ENCODE measurements around the gene IFNA16.
"Not testable (repeated sequence)": the region's sequence is repeated elsewhere in the genome, so short reads cannot be mapped to it uniquely, and the experiment has no call there.

IFNA16 gene

GRCh38 chr9:21194867-21195776, 22.0 kb downstream of the IFNA16 start:
- POLR2A ChIA-PET = interaction anchor here (0.6 kb wide), 1 partner anchor 265 kb away, joined by 3 read pairs; no protein-coding TSS in a partner anchor

GRCh38 chr9:21187487-21187886, 29.6 kb downstream of the IFNA16 start, which contains the start of gene IFNA4:
Gene IFNA4, minus strand, starts transcription at chr9:21187587. Its CDS starts 56 bp downstream, at chr9:21187531.
- WGBS (ENCODE audit: insufficient coverage) = no CpG with 5 or more reads among the region's 3 CpGs
- not testable (repeated sequence) for H3K27ac ChIP-seq (ENCODE audit: insufficient read depth in 1 of 2, low read depth in 1 of 2, low read length in 2 of 2, poor library complexity in 1 of 2, severe bottlenecking in 2 of 2)

More at GRCh38 chr9:21194867-21195776, 22.0 kb downstream of the IFNA16 start:
- H3K27ac ChIP-seq (ENCODE audit: insufficient read depth in 1 of 2, low read depth in 1 of 2, low read length in 2 of 2, poor library complexity in 1 of 2, severe bottlenecking in 2 of 2); H3K36me3 ChIP-seq (ENCODE audit: control insufficient read depth in 4 of 4, insufficient read depth in 4 of 4, low read length in 3 of 4); H3K27me3 ChIP-seq (replicated peaks in 2 of 5; ENCODE audit: control insufficient read depth in 4 of 5, insufficient read depth in 5 of 5, low read length in 4 of 5); H3K9me3 ChIP-seq (ENCODE audit: control extremely low read depth in 1 of 5, control insufficient read depth in 4 of 5, insufficient read depth in 2 of 5, low read depth in 1 of 5, low read length in 4 of 5); H3K4me1 ChIP-seq (ENCODE audit: control extremely low read depth in 1 of 4, control insufficient read depth in 4 of 4, insufficient read depth in 4 of 4, low read length in 3 of 4): not testable (repeated sequence)
- WGBS (ENCODE audit: insufficient coverage) = 100% methylated on average over 1 of the region's 6 CpGs
- DNase-seq = peak; percentile 31 to 55 (median 46)
- CTCF ChIA-PET = interaction anchor here (0.7 to 2.1 kb wide), 13 partner anchors 9 to 586 kb away, joined by 3 to 16 read pairs (median 5); no protein-coding TSS in a partner anchor
- H3K4me3 ChIP-seq (ENCODE audit: control insufficient read depth in 1 of 7, extremely low read depth in 1 of 7, insufficient read depth in 4 of 7, low read depth in 2 of 7, low read length in 6 of 7) = peak overlapping the region in 1 of 7 experiments; percentile 45

GRCh38 chr9:21182810-21183736, 34.0 kb downstream of the IFNA16 start:
- H3K9me3 ChIP-seq (ENCODE audit: control extremely low read depth in 1 of 5, control insufficient read depth in 4 of 5, insufficient read depth in 2 of 5, low read depth in 1 of 5, low read length in 4 of 5); H3K4me3 ChIP-seq (ENCODE audit: control insufficient read depth in 1 of 7, extremely low read depth in 1 of 7, insufficient read depth in 4 of 7, low read depth in 2 of 7, low read length in 6 of 7); H3K36me3 ChIP-seq (ENCODE audit: control insufficient read depth in 4 of 4, insufficient read depth in 4 of 4, low read length in 3 of 4); H3K27ac ChIP-seq (ENCODE audit: insufficient read depth in 1 of 2, low read depth in 1 of 2, low read length in 2 of 2, poor library complexity in 1 of 2, severe bottlenecking in 2 of 2); POLR2A ChIA-PET; H3K27me3 ChIP-seq (replicated peaks in 2 of 5; ENCODE audit: control insufficient read depth in 4 of 5, insufficient read depth in 5 of 5, low read length in 4 of 5); H3K4me1 ChIP-seq (ENCODE audit: control extremely low read depth in 1 of 4, control insufficient read depth in 4 of 4, insufficient read depth in 4 of 4, low read length in 3 of 4): not testable (repeated sequence)
- CTCF ChIA-PET = interaction anchor here (0.7 to 2.6 kb wide), 11 partner anchors 9 to 283 kb away, joined by 3 to 16 read pairs (median 4); no protein-coding TSS in a partner anchor
- WGBS (ENCODE audit: insufficient coverage) = no CpG with 5 or more reads among the region's 4 CpGs
- peak; percentile 38 to 72 (median 69) for DNase-seq

More at GRCh38 chr9:21187487-21187886, 29.6 kb downstream of the IFNA16 start, which contains the start of gene IFNA4:
- H3K4me1 ChIP-seq (ENCODE audit: control extremely low read depth in 1 of 4, control insufficient read depth in 4 of 4, insufficient read depth in 4 of 4, low read length in 3 of 4); POLR2A ChIA-PET; DNase-seq; H3K36me3 ChIP-seq (ENCODE audit: control insufficient read depth in 4 of 4, insufficient read depth in 4 of 4, low read length in 3 of 4); H3K27me3 ChIP-seq (replicated peaks in 2 of 5; ENCODE audit: control insufficient read depth in 4 of 5, insufficient read depth in 5 of 5, low read length in 4 of 5); H3K4me3 ChIP-seq (ENCODE audit: control insufficient read depth in 1 of 7, extremely low read depth in 1 of 7, insufficient read depth in 4 of 7, low read depth in 2 of 7, low read length in 6 of 7); H3K9me3 ChIP-seq (ENCODE audit: control extremely low read depth in 1 of 5, control insufficient read depth in 4 of 5, insufficient read depth in 2 of 5, low read depth in 1 of 5, low read length in 4 of 5): not testable (repeated sequence)
- CTCF ChIA-PET = interaction anchor here (0.9 kb wide), 1 partner anchor 24 kb away, joined by 3 read pairs; no protein-coding TSS in a partner anchor

GRCh38 chr9:21174671-21175070, 42.4 kb downstream of the IFNA16 start:
- H3K4me1 ChIP-seq (ENCODE audit: control extremely low read depth in 1 of 4, control insufficient read depth in 4 of 4, insufficient read depth in 4 of 4, low read length in 3 of 4) = no peaks in the 10 kb centered on the region
- no peak overlapping the region for H3K4me3 ChIP-seq (ENCODE audit: control insufficient read depth in 1 of 7, extremely low read depth in 1 of 7, insufficient read depth in 4 of 7, low read depth in 2 of 7, low read length in 6 of 7)
- H3K27me3 ChIP-seq (replicated peaks in 2 of 5; ENCODE audit: control insufficient read depth in 4 of 5, insufficient read depth in 5 of 5, low read length in 4 of 5) = no peaks in the 10 kb centered on the region
- ChIA-PET CTCF (interaction anchor here (2.1 kb wide), 1 partner anchor 9 kb away, joined by 10 read pairs; no protein-coding TSS in a partner anchor), POLR2A (no interaction called here)
- no peaks in the 10 kb centered on the region for H3K36me3 ChIP-seq (ENCODE audit: control insufficient read depth in 4 of 4, insufficient read depth in 4 of 4, low read length in 3 of 4)
- H3K9me3 ChIP-seq (ENCODE audit: control extremely low read depth in 1 of 5, control insufficient read depth in 4 of 5, insufficient read depth in 2 of 5, low read depth in 1 of 5, low read length in 4 of 5) = no peaks in the 10 kb centered on the region
- DNase-seq = no peak
- no CpG with 5 or more reads among the region's 2 CpGs for WGBS (ENCODE audit: insufficient coverage)
- H3K27ac ChIP-seq (ENCODE audit: insufficient read depth in 1 of 2, low read depth in 1 of 2, low read length in 2 of 2, poor library complexity in 1 of 2, severe bottlenecking in 2 of 2) = no peak overlapping the region

GRCh38 chr9:21172156-21172555, 45.0 kb downstream of the IFNA16 start:
- H3K4me3 ChIP-seq (ENCODE audit: control insufficient read depth in 1 of 7, extremely low read depth in 1 of 7, insufficient read depth in 4 of 7, low read depth in 2 of 7, low read length in 6 of 7) = no peak overlapping the region
- no peaks in the 10 kb centered on the region for H3K36me3 ChIP-seq (ENCODE audit: control insufficient read depth in 4 of 4, insufficient read depth in 4 of 4, low read length in 3 of 4)
- H3K27ac ChIP-seq (ENCODE audit: insufficient read depth in 1 of 2, low read depth in 1 of 2, low read length in 2 of 2, poor library complexity in 1 of 2, severe bottlenecking in 2 of 2) = no peak overlapping the region
- DNase-seq = no peak
- no peaks in the 10 kb centered on the region for H3K4me1 ChIP-seq (ENCODE audit: control extremely low read depth in 1 of 4, control insufficient read depth in 4 of 4, insufficient read depth in 4 of 4, low read length in 3 of 4)
- POLR2A ChIA-PET = no interaction called here
- no CpG with 5 or more reads among the region's 3 CpGs for WGBS (ENCODE audit: insufficient coverage)
- no peaks in the 10 kb centered on the region for H3K27me3 ChIP-seq (replicated peaks in 2 of 5; ENCODE audit: control insufficient read depth in 4 of 5, insufficient read depth in 5 of 5, low read length in 4 of 5)
- H3K9me3 ChIP-seq (ENCODE audit: control extremely low read depth in 1 of 5, control insufficient read depth in 4 of 5, insufficient read depth in 2 of 5, low read depth in 1 of 5, low read length in 4 of 5) = no peaks in the 10 kb centered on the region
- CTCF ChIA-PET = no interaction called here

- DNase-seq = no peak
- Histone ChIP-seq H3K27ac (ENCODE audit: insufficient read depth in 1 of 2, low read depth in 1 of 2, low read length in 2 of 2, poor library complexity in 1 of 2, severe bottlenecking in 2 of 2) (no peak overlapping the region), H3K36me3 (ENCODE audit: control insufficient read depth in 4 of 4, insufficient read depth in 4 of 4, low read length in 3 of 4) (no peaks in the 10 kb centered on the region), H3K9me3 (ENCODE audit: control extremely low read depth in 1 of 5, control insufficient read depth in 4 of 5, insufficient read depth in 2 of 5, low read depth in 1 of 5, low read length in 4 of 5) (no peaks in the 10 kb centered on the region), H3K27me3 (replicated peaks in 2 of 5; ENCODE audit: control insufficient read depth in 4 of 5, insufficient read depth in 5 of 5, low read length in 4 of 5) (no peaks in the 10 kb centered on the region), H3K4me3 (ENCODE audit: control insufficient read depth in 1 of 7, extremely low read depth in 1 of 7, insufficient read depth in 4 of 7, low read depth in 2 of 7, low read length in 6 of 7) (no peak overlapping the region), H3K4me1 (ENCODE audit: control extremely low read depth in 1 of 4, control insufficient read depth in 4 of 4, insufficient read depth in 4 of 4, low read length in 3 of 4) (no peaks in the 10 kb centered on the region)
- ChIA-PET POLR2A (no interaction called here), CTCF (no interaction called here)
- no CpG with 5 or more reads among the region's 1 CpG for WGBS (ENCODE audit: insufficient coverage)
These were observed 45.8 kb downstream of the IFNA16 start for GRCh38 chr9:21171351-21171750.

All from common myeloid progenitor, CD34-positive (primary cell).